HG03439 (cell line): ENCODE measurements around the gene SIN3B.
"Not testable (repeated sequence)": the region's sequence is repeated elsewhere in the genome, so short reads cannot be mapped to it uniquely, and the experiment has no call there.

Experiments used
- ATAC-seq: cut with Tn5 transposase; IDR thresholded peaks from one replicate; pipeline ENCODE4 v1.9.1; 2021; ENCODE audit warnings: mild to moderate bottlenecking, moderate library complexity; ENCODE audit not compliant: unreplicated experiment

Gene SIN3B, protein sequence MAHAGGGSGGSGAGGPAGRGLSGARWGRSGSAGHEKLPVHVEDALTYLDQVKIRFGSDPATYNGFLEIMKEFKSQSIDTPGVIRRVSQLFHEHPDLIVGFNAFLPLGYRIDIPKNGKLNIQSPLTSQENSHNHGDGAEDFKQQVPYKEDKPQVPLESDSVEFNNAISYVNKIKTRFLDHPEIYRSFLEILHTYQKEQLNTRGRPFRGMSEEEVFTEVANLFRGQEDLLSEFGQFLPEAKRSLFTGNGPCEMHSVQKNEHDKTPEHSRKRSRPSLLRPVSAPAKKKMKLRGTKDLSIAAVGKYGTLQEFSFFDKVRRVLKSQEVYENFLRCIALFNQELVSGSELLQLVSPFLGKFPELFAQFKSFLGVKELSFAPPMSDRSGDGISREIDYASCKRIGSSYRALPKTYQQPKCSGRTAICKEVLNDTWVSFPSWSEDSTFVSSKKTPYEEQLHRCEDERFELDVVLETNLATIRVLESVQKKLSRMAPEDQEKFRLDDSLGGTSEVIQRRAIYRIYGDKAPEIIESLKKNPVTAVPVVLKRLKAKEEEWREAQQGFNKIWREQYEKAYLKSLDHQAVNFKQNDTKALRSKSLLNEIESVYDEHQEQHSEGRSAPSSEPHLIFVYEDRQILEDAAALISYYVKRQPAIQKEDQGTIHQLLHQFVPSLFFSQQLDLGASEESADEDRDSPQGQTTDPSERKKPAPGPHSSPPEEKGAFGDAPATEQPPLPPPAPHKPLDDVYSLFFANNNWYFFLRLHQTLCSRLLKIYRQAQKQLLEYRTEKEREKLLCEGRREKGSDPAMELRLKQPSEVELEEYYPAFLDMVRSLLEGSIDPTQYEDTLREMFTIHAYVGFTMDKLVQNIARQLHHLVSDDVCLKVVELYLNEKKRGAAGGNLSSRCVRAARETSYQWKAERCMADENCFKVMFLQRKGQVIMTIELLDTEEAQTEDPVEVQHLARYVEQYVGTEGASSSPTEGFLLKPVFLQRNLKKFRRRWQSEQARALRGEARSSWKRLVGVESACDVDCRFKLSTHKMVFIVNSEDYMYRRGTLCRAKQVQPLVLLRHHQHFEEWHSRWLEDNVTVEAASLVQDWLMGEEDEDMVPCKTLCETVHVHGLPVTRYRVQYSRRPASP

DNA sequence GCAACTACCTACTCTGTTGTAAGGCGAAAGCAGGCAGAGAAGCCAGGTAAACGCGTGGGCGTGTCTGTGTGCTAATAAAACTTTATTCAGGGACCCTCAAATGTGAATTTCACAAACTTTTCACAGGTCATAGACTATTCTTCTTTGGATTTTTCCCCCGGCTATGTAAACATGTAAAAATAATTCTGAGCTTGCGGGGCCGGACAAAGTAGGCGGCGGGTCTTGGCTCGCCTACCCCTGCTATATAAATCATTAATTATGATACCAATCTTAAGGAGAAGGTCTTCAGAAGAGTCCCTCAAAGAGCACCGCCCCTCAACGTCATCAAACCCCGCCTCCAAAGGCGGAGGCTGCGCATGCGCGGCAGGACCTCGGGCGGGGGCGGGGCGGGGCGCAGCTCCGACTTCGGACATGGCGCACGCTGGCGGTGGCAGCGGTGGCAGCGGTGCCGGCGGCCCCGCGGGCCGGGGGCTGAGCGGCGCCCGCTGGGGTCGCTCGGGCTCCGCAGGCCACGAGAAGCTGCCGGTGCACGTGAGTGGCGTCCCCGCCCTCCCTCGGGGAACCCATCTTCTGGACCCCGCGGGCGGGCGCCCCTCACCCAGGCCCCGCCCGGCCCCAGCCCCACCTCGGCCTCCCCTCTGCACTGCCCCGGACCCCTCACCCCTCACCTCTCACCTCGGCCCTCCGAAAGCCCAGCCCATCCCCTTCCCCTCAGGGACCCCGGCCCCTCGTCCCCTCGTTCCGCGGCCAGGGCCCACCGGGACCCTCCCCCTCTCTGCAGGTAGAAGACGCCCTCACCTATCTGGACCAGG, at the start of gene SIN3B:
Gene SIN3B (plus strand): TSS at position 389 of the 812 bp plus-strand sequence. CDS start 23 bp downstream, at position 412.
- peak; percentile 70 for ATAC-seq

DNA sequence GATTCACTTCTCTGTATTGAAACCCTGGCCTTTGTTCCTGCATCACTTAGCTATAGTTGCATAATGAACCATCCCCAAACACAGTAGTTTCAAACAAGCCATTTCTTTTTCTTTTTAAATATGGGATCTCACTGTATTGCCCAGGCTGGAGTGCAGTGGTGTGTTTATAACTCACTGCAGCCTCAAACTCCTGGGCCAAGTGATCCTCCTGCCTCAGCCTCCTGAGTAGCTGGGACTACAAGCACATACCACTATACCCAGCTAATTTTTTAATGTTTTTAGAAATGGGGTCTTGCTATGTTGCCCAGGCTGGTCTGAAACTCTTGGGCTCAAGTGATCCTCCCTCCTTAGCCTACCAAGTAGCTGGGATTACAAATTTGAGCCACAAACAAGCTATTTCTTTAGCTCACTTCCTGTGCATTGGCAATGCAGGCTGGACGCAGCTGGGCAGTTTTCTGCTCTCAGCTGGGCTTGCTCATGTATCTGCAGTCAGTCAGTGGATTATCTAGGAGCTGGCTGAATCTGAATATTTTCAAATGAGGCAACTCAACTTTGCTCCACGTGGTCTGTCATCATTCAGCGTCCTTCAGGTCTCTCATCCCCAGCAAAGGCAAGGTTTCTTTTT, 49.5 kb upstream of the SIN3B start:
- no peak for ATAC-seq

DNA sequence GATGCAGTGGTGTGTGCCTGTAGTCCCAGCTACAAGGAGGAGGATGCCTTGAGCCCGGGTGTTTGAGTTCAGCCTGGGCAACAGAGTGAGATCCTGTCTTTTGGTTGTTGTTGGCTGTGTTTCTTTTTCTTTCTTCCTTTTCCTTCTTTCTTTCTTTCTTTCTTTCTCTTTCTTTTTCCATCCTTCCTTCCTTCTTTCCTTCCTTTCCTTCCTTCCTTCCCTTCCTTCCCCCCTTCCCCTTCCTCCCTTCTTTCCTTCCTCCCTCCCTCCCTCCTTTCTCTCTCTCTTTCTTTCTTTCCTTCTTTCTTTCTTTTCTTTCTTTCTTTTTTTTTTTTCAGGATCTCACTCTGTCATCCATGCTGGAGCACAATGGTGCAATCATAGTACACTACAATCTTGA, 46.5 kb upstream of the SIN3B start:
- ATAC-seq: no peak

DNA sequence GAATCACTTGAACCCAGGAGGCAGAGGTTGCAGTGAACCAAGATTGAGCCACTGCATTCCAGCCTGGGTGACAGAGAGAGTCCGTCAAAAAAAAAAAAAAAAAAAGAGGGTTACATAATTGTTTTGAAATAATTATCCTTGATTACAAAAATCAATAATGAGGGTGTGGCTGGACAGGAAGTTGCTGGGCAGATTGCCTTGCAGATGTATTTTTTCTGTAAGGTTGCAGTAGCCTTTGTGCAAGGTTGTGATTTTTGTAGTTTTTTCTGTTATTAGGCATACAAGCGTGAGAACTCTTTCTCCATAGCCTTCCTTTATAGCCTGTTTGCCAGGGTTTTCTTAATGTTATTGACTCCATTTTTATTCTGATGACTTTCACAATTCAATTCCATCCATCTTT, 40.7 kb upstream of the SIN3B start:
- no peak for ATAC-seq

DNA sequence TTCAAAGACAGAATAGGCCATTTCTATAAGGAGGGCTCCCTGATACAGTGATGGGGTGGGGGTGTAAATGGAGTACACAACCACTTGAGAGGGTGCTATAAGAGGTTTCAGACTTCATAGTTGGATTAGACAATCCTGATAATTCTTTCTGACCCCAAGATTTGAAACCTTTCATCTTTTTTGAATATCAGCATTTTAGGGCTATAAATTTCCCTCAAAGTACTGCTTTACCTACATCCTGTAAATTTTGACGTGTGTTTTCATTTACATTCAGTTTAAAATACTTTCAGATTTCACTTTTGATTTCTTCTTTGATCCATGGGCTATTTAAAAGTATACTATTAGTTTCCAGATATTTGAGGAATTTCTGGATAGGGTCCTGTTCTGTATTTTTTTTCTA, 40.0 kb upstream of the SIN3B start:
- no peak for ATAC-seq

DNA sequence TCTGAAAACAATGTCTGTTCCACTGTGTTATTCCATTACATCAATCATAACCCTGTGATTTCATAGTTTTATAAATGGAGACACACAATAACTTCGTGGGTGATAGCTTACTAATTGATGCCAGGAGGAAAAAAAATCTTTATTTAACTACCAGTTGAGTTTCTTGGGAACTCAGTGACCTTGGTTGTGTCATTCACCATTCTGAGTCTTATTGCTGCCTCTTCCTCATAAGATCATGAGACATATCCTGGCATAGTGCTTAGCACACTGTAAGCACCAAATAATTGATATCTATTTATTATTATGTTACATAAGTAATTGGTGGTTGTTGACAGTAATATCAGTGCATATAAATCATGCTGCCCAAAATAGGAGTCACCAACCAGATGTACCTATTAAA, 39.1 kb upstream of the SIN3B start:
- ATAC-seq: no peak

DNA sequence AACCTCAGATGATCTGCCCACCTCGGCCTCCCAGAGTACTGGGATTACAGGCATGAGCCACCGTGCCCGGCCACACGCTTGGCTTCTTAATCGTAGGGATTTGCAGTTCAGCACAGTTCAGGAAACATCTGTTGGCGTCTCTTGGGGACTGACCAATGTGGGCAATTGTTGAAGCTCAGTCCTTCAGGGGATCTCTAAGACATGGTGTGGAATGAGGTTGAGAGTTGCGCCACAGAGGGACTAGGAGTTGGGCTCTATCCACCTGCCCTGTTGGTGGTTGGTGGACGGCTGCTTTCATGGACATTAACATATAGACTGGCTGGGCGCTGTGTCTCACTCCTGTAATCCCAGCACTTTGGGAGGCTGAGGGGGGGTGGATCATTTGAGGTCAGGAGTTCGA, 37.3 kb upstream of the SIN3B start:
- ATAC-seq: no peak

DNA sequence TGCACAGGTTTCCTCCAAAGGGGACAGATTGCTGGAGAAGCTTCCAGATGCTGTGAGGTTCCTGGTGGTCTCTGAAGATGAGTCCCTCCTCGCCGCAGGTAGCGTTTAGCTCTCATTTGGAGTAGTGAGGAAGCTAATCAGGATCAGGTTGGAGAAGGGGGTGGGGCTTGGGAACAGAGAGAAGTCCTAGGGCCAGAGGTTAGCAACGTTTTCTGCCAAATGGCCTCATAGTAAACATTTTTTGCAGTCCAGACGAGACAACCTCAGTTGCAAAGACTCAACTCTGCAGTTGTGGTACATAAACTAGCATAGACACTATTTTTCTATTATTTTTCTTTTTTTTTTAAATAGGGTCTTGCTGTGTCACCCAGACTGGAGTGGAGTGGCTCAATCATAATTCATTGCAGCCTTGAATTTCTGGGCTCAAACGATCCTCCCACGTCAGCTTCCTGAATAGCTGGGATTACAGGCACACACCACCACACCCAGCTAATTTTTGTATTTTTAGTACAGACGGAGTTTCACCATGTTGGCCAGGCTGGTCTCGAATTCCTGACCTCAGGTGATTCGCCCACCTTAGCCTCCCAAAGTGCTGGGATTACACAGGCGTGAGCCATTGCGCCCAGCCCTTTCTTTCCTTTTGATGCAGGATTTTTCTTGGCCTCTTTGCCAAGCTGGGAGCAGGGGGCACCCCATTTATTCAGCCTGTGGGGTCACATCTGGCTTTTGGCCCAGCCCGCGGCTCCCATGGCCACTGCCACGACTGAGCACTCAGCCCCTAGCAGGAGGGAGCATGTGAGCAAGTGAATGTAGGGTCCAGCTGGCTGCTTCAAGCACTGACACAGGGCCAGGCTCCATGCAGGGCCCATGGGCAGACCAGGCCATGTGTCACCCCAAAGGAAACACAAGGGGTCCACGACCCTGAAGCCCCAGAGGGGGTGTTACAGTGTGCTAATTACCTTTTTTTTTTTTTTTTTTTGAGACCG, 34.4 kb upstream of the SIN3B start:
- ATAC-seq: no peak

DNA sequence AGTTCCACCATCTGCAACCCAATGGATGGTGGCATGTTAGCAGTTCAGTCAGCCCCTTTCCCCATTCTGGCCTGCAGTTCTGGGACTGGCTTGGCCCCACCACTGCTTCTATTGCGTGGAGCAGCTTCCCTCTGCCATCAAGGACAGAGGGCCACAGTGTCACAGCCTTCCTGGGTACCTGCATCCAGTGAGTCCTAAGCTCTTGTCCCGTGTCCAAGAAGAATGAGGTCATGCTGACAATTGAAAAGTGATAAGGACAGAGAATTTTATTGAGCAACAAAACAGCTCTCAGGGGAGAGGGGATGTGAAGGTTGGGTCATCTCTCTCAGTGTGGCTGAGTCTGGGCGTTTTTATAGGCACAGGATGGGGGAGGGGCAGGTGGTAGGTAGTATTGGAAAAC, 33.5 kb upstream of the SIN3B start:
- ATAC-seq: no peak

DNA sequence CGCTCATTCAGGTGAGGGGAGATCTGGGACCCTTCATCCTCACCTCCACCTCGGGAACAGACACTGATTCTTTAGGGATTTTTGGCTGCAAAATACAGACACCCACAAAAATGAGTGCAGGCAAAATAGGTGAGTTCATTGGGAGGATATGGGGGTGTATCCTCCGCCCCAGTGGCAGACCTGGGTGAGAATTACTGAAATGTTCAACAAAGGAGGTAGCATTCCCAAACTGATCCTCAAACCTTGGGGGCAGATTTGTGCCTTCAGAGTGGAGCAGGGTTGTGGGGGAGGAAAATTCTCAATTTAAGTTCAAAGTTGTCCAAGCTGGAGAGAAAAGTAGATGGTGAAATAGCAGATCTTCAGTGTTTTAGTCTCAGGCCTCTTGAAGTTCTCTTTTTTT, 31.3 kb upstream of the SIN3B start:
- no peak for ATAC-seq

DNA sequence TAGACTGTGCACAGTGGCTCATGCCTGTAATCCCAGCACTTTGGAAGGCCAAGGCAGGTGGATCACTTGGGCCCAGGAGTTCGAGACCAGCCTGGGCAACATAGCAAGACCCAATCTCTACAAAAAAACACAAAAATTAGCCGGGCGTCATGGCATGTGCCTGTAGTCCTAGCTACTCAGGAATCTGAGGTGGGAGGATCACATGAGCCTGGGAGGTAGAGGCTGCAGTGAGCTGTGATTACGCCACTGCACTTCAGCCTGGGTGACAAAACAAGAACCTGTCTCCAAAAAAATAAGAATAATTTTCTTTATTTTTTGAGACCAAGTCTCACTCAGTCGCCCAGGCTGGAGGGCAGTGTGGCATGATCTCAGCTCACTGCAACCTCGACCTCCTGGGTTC, 30.9 kb upstream of the SIN3B start:
- ATAC-seq: not testable (repeated sequence)

GRCh38 chr19:16799740-16800139, 29.5 kb upstream of the SIN3B start:
- no peak for ATAC-seq

DNA sequence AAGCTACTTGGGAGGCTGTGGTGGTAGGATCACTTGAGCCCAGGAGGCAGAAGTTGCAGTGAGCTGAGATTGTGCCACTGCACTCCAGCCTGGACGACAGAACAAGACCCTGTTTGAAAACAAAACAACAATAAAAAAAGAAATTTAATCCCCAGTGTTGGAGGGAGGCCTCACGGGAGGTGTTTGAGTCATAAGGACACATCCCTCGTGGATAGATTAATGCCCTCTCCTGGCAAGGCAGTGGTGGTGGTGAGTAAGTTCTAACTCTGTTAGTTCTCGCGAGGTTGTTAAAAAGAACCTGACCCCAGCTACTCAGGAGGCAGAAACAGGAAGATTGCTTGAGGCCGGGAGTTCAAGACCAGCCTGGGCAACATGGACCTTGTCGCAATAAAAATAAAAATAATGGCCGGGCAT, 27.6 kb upstream of the SIN3B start:
- ATAC-seq: no peak

DNA sequence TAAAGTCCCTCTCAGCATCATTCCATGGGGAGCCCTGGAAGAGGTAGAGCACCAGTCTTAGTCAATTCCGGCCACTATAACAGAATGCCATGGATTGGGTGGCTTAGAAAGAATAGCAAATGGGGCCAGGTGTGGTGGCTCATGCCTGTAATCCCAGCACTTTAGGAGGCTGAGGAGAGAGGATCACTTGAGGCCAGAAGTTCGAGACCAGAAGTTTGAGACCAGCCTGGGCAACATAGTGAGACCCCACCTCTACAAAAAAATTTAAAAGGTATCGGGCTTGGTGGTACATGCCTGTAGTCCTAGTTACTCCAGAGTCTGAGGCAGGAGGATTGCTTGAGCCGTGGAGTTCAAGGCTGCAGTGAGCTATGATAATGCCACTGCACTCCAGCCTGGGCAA, 25.0 kb upstream of the SIN3B start:
- no peak for ATAC-seq

- no peak for ATAC-seq
These were observed 21.5 kb upstream of the SIN3B start for GRCh38 chr19:16807549-16808284.

GRCh38 chr19:16814526-16815100, 14.6 kb upstream of the SIN3B start:
- no peak for ATAC-seq

DNA sequence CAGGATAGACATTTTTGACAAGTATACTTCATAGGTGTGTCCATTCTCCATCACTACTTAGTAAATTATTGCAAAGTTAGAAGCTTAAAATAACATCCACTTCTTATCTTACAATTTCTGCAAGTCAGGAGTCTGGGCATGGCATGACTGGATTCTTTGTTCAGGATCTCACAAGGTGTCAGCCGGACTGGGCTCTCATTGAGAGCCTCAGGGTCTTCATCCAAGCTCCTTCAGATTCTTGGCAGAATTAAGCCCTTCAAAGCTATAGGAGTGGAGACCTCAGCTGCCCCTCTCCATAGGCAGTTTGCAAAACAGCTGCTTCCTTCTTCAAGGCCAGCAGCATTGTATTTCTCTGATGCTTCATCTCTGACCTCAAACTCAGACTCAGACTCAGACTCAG, 9.1 kb upstream of the SIN3B start:
- ATAC-seq: no peak

DNA sequence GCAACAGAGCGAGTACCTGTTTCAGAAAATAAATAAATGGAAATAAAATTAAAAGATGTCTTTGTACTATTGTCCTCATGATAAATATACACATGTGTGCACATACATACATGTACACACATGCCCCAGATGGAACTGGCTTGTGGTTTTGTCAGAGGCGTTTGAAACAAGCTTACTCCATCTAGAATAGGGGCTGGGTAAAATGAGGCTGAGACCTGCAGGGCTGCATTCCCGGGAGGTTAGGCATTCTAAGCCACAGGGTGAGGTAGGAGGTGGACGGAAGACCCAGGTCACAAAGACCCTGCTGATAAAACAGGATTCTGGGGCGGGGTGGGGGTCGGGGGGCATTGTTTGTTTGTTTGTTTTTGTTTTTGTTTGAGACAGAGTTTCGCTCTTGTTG, 8.1 kb upstream of the SIN3B start:
- no peak for ATAC-seq
